Natural killer cell treated with Interleukin-12 subunit alpha and Interleukin-12 subunit beta and Interleukin-15 and Interleukin-18, amount 100 ng/mL, for 72 hours (primary cell): Measurements from ENCODE around the gene AP3B2. TPM values are rescaled to one million over a fixed set of nuclear protein-coding genes. Genes with fewer than 3 reads are reported as not detected.
A peak's percentile ranks its signal among the peaks of the same experiment; 100 is the strongest.

Experiments
- ATAC-seq, 2 donors: fragments of 150-1000 bp; cut with Tn5 transposase in 1 of 2; sonication (Bioruptor Pico), chemical (Tn5 transposase) in 1 of 2; 2 replicates each; pipeline ENCODE4 v1.10.0; 2021
- DNase-seq: peaks from one replicate; pipeline ENCODE4 v3.0.0; 2022; ENCODE audit warnings: low spot score
- H3K27ac Mint-ChIP-seq, 2 donors: 1 replicate in 1 of 2; 2 replicates in 1 of 2; pipeline ENCODE4 v1.8.0; 2022; ENCODE audit warnings: mixed read lengths in 2 of 2, mild to moderate bottlenecking in 1 of 2, moderate library complexity in 1 of 2
- H3K27me3 Mint-ChIP-seq, 2 donors: 1 replicate in 1 of 2; 2 replicates in 1 of 2; pipeline ENCODE4 v1.8.0; 2022; ENCODE audit warnings: mixed read lengths in 2 of 2
- H3K36me3 Mint-ChIP-seq: one replicate; pipeline ENCODE4 v1.8.0; 2022; ENCODE audit warnings: mixed read lengths
- H3K4me1 Mint-ChIP-seq, 2 donors: 1 replicate in 1 of 2; 2 replicates in 1 of 2; pipeline ENCODE4 v1.8.0; 2022; ENCODE audit warnings: low read depth in 2 of 2, mixed read lengths in 2 of 2, mild to moderate bottlenecking in 1 of 2
- H3K4me3 Mint-ChIP-seq: one replicate; pipeline ENCODE4 v1.8.0; 2022; ENCODE audit warnings: mixed read lengths
- H3K9me3 Mint-ChIP-seq: 2 replicates; pipeline ENCODE4 v1.8.0; 2022; ENCODE audit warnings: mixed read lengths
- total RNA-seq, 2 donors: library from RNA; stranded (reverse); gene quantifications; one replicate each; pipeline ENCODE4 v1.2.3, GENCODE V29; 2022

Gene AP3B2
- 1 to 10 TPM; 1.1 to 1.4 TPM for total RNA-seq

GRCh38 chr15:82709421-82710207, at the start of gene AP3B2:
TSS of gene AP3B2 (minus strand) at chr15:82709875. CDS start at chr15:82709706, 169 bp downstream.
- peak; percentile 95 to 97 for ATAC-seq
- peaks cover 0 to 4% of the 10 kb centered on the region in 2 donors for H3K4me1 Mint-ChIP-seq
- H3K4me3 Mint-ChIP-seq = peak within 1 kb of the TSS; percentile 46
- H3K9me3 Mint-ChIP-seq = no peaks in the 10 kb centered on the region
- H3K27me3 Mint-ChIP-seq = peaks cover 10 to 14% of the 10 kb centered on the region in 2 donors
- DNase-seq = peak; percentile 89
- no peaks in the 10 kb centered on the region for H3K36me3 Mint-ChIP-seq
- H3K27ac Mint-ChIP-seq = no peak within 1 kb of the TSS

GRCh38 chr15:82751308-82751707, 41.6 kb upstream of the AP3B2 start:
- H3K27me3 Mint-ChIP-seq = no peaks in the 10 kb centered on the region
- ATAC-seq (peak in 1 of 2 donors; percentile 32), DNase-seq (no peak)
- peaks cover 34 to 45% of the 10 kb centered on the region in 2 donors for H3K4me1 Mint-ChIP-seq
- H3K36me3 Mint-ChIP-seq = peaks cover 41% of the 10 kb centered on the region
- no peaks in the 10 kb centered on the region for H3K9me3 Mint-ChIP-seq
- H3K27ac Mint-ChIP-seq = peak overlapping the region; percentile 96 to 97
- peak overlapping the region; percentile 100 for H3K4me3 Mint-ChIP-seq

- Mint-ChIP-seq H3K9me3 (no peaks in the 10 kb centered on the region), H3K4me3 (peak overlapping the region; percentile 100), H3K27me3 (no peaks in the 10 kb centered on the region), H3K4me1 (peaks cover 31 to 45% of the 10 kb centered on the region in 2 donors), H3K27ac (peak overlapping the region; percentile 96 to 97), H3K36me3 (peaks cover 36% of the 10 kb centered on the region)
- DNase-seq (no peak), ATAC-seq (peak; percentile 3)
These were observed 41.1 kb upstream of the AP3B2 start for GRCh38 chr15:82750831-82751180.

- ATAC-seq = peak; percentile 96 to 98
- Mint-ChIP-seq H3K4me3 (peak overlapping the region; percentile 100), H3K36me3 (peaks cover 33% of the 10 kb centered on the region), H3K4me1 (peaks cover 31 to 44% of the 10 kb centered on the region in 2 donors), H3K27ac (peak overlapping the region; percentile 96 to 97), H3K27me3 (no peaks in the 10 kb centered on the region), H3K9me3 (no peaks in the 10 kb centered on the region)
- DNase-seq = peak; percentile 91
These were observed 40.5 kb upstream of the AP3B2 start for GRCh38 chr15:82749951-82750830.

GRCh38 chr15:82748315-82748714, 38.6 kb upstream of the AP3B2 start:
- H3K27ac Mint-ChIP-seq = peak overlapping the region in 1 of 2 donors; percentile 4
- H3K36me3 Mint-ChIP-seq = peaks cover 21% of the 10 kb centered on the region
- peaks cover 27 to 32% of the 10 kb centered on the region in 2 donors for H3K4me1 Mint-ChIP-seq
- no peaks in the 10 kb centered on the region for H3K27me3 Mint-ChIP-seq
- DNase-seq (no peak), ATAC-seq (no peak)
- no peaks in the 10 kb centered on the region for H3K9me3 Mint-ChIP-seq
- peak overlapping the region; percentile 18 for H3K4me3 Mint-ChIP-seq

- Mint-ChIP-seq H3K27me3 (no peaks in the 10 kb centered on the region), H3K9me3 (no peaks in the 10 kb centered on the region), H3K27ac (no peak overlapping the region), H3K4me1 (peaks cover 0 to 4% of the 10 kb centered on the region in 2 donors), H3K36me3 (peaks cover 5% of the 10 kb centered on the region), H3K4me3 (no peak overlapping the region)
- no peak for ATAC-seq
- no peak for DNase-seq
These were observed 34.1 kb upstream of the AP3B2 start for GRCh38 chr15:82743810-82744209.

- H3K9me3 Mint-ChIP-seq = no peaks in the 10 kb centered on the region
- H3K36me3 Mint-ChIP-seq = peaks cover 5% of the 10 kb centered on the region
- ATAC-seq (no peak), DNase-seq (no peak)
- peaks cover 0 to 4% of the 10 kb centered on the region in 2 donors for H3K4me1 Mint-ChIP-seq
- no peaks in the 10 kb centered on the region for H3K27me3 Mint-ChIP-seq
- H3K4me3 Mint-ChIP-seq = no peak overlapping the region
- H3K27ac Mint-ChIP-seq = no peak overlapping the region
These were observed 32.5 kb upstream of the AP3B2 start for GRCh38 chr15:82742134-82742533.

GRCh38 chr15:82739086-82739485, 29.4 kb upstream of the AP3B2 start:
- Mint-ChIP-seq H3K4me1 (peaks cover 0 to 4% of the 10 kb centered on the region in 2 donors), H3K27ac (no peak overlapping the region), H3K36me3 (peaks cover 5% of the 10 kb centered on the region), H3K9me3 (no peaks in the 10 kb centered on the region), H3K27me3 (no peaks in the 10 kb centered on the region), H3K4me3 (no peak overlapping the region)
- no peak for DNase-seq
- no peak for ATAC-seq

GRCh38 chr15:82737975-82738374, 28.3 kb upstream of the AP3B2 start:
- H3K4me1 Mint-ChIP-seq = peaks cover 0 to 4% of the 10 kb centered on the region in 2 donors
- no peak for ATAC-seq
- no peaks in the 10 kb centered on the region for H3K9me3 Mint-ChIP-seq
- H3K4me3 Mint-ChIP-seq = no peak overlapping the region
- peaks cover 5% of the 10 kb centered on the region for H3K36me3 Mint-ChIP-seq
- H3K27me3 Mint-ChIP-seq = no peaks in the 10 kb centered on the region
- DNase-seq = no peak
- H3K27ac Mint-ChIP-seq = no peak overlapping the region

GRCh38 chr15:82731527-82731926, 21.9 kb upstream of the AP3B2 start:
- Mint-ChIP-seq H3K9me3 (no peaks in the 10 kb centered on the region), H3K27ac (no peak overlapping the region), H3K36me3 (no peaks in the 10 kb centered on the region), H3K27me3 (no peaks in the 10 kb centered on the region), H3K4me1 (no peaks in the 10 kb centered on the region), H3K4me3 (no peak overlapping the region)
- DNase-seq (no peak), ATAC-seq (peak in 1 of 2 donors; percentile 77)

- ATAC-seq (no peak), DNase-seq (no peak)
- H3K4me3 Mint-ChIP-seq = no peak overlapping the region
- no peak overlapping the region for H3K27ac Mint-ChIP-seq
- no peaks in the 10 kb centered on the region for H3K9me3 Mint-ChIP-seq
- H3K36me3 Mint-ChIP-seq = no peaks in the 10 kb centered on the region
- no peaks in the 10 kb centered on the region for H3K4me1 Mint-ChIP-seq
- H3K27me3 Mint-ChIP-seq = no peaks in the 10 kb centered on the region
These were observed 20.4 kb upstream of the AP3B2 start for GRCh38 chr15:82730022-82730530.

GRCh38 chr15:82726816-82727215, 17.1 kb upstream of the AP3B2 start:
- Mint-ChIP-seq H3K4me3 (no peak overlapping the region), H3K36me3 (no peaks in the 10 kb centered on the region), H3K27me3 (peaks cover 5 to 6% of the 10 kb centered on the region in 2 donors), H3K27ac (no peak overlapping the region), H3K4me1 (no peaks in the 10 kb centered on the region), H3K9me3 (no peaks in the 10 kb centered on the region)
- no peak for DNase-seq
- no peak for ATAC-seq

- peaks cover 18 to 25% of the 10 kb centered on the region in 2 donors for H3K27me3 Mint-ChIP-seq
- no peaks in the 10 kb centered on the region for H3K9me3 Mint-ChIP-seq
- ATAC-seq (no peak), DNase-seq (no peak)
- no peak overlapping the region for H3K4me3 Mint-ChIP-seq
- peaks cover 0 to 4% of the 10 kb centered on the region in 2 donors for H3K4me1 Mint-ChIP-seq
- no peaks in the 10 kb centered on the region for H3K36me3 Mint-ChIP-seq
- H3K27ac Mint-ChIP-seq = no peak overlapping the region
These were observed 5.3 kb upstream of the AP3B2 start for GRCh38 chr15:82715003-82715402.

GRCh38 chr15:82714016-82714415, 4.3 kb upstream of the AP3B2 start:
- DNase-seq (no peak), ATAC-seq (no peak)
- Mint-ChIP-seq H3K27me3 (peaks cover 18% of the 10 kb centered on the region in 2 donors), H3K36me3 (no peaks in the 10 kb centered on the region), H3K4me1 (peaks cover 0 to 4% of the 10 kb centered on the region in 2 donors), H3K9me3 (no peaks in the 10 kb centered on the region), H3K27ac (no peak overlapping the region), H3K4me3 (no peak overlapping the region)
